Measurements from ENCODE around the gene DAPK2.

DNA sequence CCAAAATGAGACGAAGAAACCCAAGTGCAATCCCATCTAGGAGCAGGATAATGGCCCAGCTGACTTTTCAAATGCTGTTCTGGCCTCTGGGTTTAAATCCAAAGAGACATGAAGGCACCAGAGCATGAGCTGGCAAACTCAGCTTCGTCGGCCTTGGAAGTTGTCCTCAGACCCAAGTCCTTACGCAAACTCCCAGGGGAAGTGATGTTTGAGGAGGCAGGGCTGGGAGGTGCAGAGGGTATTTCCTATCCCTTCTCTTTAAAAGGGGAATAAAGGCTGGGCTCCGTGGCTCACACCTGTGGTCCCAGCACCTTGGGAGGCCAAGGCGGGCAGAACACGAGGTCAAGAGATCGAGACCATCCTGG lies 143.6 kb downstream of the DAPK2 start:
- TF ChIP-seq, protein P1, sequence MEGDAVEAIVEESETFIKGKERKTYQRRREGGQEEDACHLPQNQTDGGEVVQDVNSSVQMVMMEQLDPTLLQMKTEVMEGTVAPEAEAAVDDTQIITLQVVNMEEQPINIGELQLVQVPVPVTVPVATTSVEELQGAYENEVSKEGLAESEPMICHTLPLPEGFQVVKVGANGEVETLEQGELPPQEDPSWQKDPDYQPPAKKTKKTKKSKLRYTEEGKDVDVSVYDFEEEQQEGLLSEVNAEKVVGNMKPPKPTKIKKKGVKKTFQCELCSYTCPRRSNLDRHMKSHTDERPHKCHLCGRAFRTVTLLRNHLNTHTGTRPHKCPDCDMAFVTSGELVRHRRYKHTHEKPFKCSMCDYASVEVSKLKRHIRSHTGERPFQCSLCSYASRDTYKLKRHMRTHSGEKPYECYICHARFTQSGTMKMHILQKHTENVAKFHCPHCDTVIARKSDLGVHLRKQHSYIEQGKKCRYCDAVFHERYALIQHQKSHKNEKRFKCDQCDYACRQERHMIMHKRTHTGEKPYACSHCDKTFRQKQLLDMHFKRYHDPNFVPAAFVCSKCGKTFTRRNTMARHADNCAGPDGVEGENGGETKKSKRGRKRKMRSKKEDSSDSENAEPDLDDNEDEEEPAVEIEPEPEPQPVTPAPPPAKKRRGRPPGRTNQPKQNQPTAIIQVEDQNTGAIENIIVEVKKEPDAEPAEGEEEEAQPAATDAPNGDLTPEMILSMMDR (conservative IDR thresholded peaks at IDR 0.05 in 1 of 2, IDR thresholded peaks at IDR 0.05 in 1 of 2; ENCODE audit: low read depth in 1 of 2, low read length in 2 of 2) = no peak
- TF ChIP-seq EZH2 (IDR thresholded peaks at IDR 0.05; ENCODE audit: low read length, missing control alignments) = no peak

Measured in fibroblast of lung (primary cell).